Measurements from ENCODE around the gene ITPR2.
A peak's percentile ranks its signal among the peaks of the same experiment; 100 is the strongest.

DNA sequence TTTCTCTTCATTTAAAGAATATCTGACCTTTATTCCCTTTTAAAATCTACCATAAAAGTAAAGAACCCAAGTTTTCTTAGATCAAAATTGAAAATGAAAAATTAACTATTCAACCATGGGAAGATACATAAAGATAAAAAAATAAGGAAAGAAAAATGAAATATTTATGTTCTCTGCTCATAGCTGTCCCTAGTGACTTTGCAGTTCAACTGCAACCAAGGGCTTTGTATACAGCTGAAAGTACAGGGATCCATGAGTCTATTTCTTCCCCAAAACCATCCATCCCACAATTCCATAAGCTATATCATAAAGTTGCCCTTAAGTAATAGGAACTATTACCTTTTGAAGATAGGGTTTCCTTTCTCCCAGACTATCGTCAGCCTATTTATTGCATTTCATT lies 113.1 kb downstream of the ITPR2 start:
- TF ChIP-seq, protein P1, sequence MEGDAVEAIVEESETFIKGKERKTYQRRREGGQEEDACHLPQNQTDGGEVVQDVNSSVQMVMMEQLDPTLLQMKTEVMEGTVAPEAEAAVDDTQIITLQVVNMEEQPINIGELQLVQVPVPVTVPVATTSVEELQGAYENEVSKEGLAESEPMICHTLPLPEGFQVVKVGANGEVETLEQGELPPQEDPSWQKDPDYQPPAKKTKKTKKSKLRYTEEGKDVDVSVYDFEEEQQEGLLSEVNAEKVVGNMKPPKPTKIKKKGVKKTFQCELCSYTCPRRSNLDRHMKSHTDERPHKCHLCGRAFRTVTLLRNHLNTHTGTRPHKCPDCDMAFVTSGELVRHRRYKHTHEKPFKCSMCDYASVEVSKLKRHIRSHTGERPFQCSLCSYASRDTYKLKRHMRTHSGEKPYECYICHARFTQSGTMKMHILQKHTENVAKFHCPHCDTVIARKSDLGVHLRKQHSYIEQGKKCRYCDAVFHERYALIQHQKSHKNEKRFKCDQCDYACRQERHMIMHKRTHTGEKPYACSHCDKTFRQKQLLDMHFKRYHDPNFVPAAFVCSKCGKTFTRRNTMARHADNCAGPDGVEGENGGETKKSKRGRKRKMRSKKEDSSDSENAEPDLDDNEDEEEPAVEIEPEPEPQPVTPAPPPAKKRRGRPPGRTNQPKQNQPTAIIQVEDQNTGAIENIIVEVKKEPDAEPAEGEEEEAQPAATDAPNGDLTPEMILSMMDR (conservative IDR thresholded peaks at IDR 0.05; ENCODE audit: low read depth, low read length): peak; percentile 50
- no peak for TF ChIP-seq EZH2phosphoT487 (IDR thresholded peaks at IDR 0.05; ENCODE audit: borderline replicate concordance, low read length)
- no peak for TF ChIP-seq EZH2 (IDR thresholded peaks at IDR 0.05; ENCODE audit: low read length, unreplicated experiment)

Data from PC-3 (cell line).